Measurements from ENCODE around the gene SPNS2. TPM values are rescaled to one million over a fixed set of nuclear protein-coding genes. Genes with fewer than 3 reads are reported as not detected.

The SPNS2 gene
- total RNA-seq, 1 experiment from 2014 or later, result 1.9 TPM

DNA sequence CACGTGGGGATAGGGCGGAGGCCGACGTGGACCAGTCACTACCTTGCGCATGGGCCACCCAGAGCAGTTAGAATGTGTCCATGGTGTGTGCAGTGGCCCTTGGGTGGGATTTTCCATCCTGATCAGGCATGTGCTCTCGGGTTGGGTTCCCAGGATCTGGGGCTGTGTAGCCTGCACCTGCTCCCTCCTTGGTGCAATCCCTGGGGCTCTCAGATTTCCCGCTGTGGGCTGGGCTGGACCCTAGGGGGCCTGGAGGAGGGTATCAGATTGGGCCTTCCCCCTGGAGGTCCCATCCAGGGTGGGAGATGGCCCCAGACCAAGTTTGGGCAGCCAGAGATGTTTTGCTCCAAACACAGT lies 86.9 kb downstream of the SPNS2 start:
- DNase-seq (ENCODE audit: low read depth, low spot score) (no peak), ATAC-seq (no peak)
- BruUV-seq (replicated peaks), result no TSS peak
- no peak overlapping the region for H3K27ac ChIP-seq (ENCODE audit: low read length)
- H3K4me1 ChIP-seq (ENCODE audit: control insufficient read depth, insufficient read depth, low read length), result no peaks in the 10 kb centered on the region
- H3K9me3 ChIP-seq (ENCODE audit: control insufficient read depth, insufficient read depth, low read depth, low read length), result no peaks in the 10 kb centered on the region
- no peaks in the 10 kb centered on the region; the same call in 1 of the 2 replicates for H3K27me3 ChIP-seq (ENCODE audit: control insufficient read depth, insufficient read depth, low read length)
- in situ Hi-C loops (cut with HindIII; ENCODE audit: low pct_unique_long_range_greater_than_20kb, low sequenced_read_pairs) (no loop called here), intact Hi-C loops (cut with micrococcal nuclease; ENCODE audit: unreplicated experiment) (no loop called here)
- ChIA-PET POLR2A (no interaction called here), CTCF (no interaction called here)
- H3K36me3 ChIP-seq (ENCODE audit: control insufficient read depth, insufficient read depth, low read length), result no peaks in the 10 kb centered on the region
- TF ChIP-seq POLR2AphosphoS5 (IDR thresholded peaks at IDR 0.05; ENCODE audit: low read depth, low read length), result no peak
- TF ChIP-seq CTCF (IDR thresholded peaks at IDR 0.05), result no peak
- TF ChIP-seq, protein P1, sequence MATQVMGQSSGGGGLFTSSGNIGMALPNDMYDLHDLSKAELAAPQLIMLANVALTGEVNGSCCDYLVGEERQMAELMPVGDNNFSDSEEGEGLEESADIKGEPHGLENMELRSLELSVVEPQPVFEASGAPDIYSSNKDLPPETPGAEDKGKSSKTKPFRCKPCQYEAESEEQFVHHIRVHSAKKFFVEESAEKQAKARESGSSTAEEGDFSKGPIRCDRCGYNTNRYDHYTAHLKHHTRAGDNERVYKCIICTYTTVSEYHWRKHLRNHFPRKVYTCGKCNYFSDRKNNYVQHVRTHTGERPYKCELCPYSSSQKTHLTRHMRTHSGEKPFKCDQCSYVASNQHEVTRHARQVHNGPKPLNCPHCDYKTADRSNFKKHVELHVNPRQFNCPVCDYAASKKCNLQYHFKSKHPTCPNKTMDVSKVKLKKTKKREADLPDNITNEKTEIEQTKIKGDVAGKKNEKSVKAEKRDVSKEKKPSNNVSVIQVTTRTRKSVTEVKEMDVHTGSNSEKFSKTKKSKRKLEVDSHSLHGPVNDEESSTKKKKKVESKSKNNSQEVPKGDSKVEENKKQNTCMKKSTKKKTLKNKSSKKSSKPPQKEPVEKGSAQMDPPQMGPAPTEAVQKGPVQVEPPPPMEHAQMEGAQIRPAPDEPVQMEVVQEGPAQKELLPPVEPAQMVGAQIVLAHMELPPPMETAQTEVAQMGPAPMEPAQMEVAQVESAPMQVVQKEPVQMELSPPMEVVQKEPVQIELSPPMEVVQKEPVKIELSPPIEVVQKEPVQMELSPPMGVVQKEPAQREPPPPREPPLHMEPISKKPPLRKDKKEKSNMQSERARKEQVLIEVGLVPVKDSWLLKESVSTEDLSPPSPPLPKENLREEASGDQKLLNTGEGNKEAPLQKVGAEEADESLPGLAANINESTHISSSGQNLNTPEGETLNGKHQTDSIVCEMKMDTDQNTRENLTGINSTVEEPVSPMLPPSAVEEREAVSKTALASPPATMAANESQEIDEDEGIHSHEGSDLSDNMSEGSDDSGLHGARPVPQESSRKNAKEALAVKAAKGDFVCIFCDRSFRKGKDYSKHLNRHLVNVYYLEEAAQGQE (IDR thresholded peaks at IDR 0.05; ENCODE audit: insufficient read depth in 1 of 2, low read depth in 2 of 2, low read length in 1 of 2), result no peak
- no peak for TF ChIP-seq SIN3A (IDR thresholded peaks at IDR 0.05; ENCODE audit: borderline replicate concordance, insufficient read depth, low read depth, low read length)
- TF ChIP-seq TCF7L2 (IDR thresholded peaks at IDR 0.05; ENCODE audit: low read depth, low read length), result no peak
- no peak overlapping the region for H3K4me3 ChIP-seq (ENCODE audit: low read depth in 2 of 2, low read length in 2 of 2)

DNA sequence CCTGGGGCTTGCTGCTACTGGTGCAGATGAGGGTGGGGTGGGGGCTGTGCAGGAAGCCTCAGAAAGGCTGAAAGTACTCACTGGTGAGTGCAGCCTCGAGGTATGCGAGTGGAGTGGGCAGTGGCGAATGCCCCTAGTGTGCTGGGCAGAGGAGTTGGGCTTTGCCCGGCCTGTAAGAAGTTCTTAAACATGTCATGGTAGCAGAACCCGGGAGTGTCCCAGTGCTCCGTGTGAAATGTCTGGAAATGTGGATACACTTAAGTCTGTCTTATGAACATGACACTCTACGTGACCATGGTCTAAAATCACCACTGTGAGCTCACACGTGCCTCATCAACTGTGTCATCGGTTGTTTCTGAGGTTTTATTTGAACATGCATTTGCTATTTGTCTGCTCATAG lies 87.4 kb downstream of the SPNS2 start:
- no peaks in the 10 kb centered on the region for H3K4me1 ChIP-seq (ENCODE audit: control insufficient read depth, insufficient read depth, low read length)
- ATAC-seq, result no peak
- ChIA-PET POLR2A (no interaction called here), CTCF (interaction anchor here (0.5 kb wide), 1 partner anchor 22 kb away, joined by 5 read pairs; no protein-coding TSS in a partner anchor)
- BruUV-seq (replicated peaks), result no TSS peak
- H3K36me3 ChIP-seq (ENCODE audit: control insufficient read depth, insufficient read depth, low read length), result no peaks in the 10 kb centered on the region
- TF ChIP-seq SIN3A (IDR thresholded peaks at IDR 0.05; ENCODE audit: borderline replicate concordance, insufficient read depth, low read depth, low read length) (no peak), POLR2AphosphoS5 (IDR thresholded peaks at IDR 0.05; ENCODE audit: low read depth, low read length) (no peak), TCF7L2 (IDR thresholded peaks at IDR 0.05; ENCODE audit: low read depth, low read length) (no peak), CTCF (IDR thresholded peaks at IDR 0.05) (no peak)
- TF ChIP-seq, protein P1 (IDR thresholded peaks at IDR 0.05; ENCODE audit: insufficient read depth in 1 of 2, low read depth in 2 of 2, low read length in 1 of 2), result no peak
- no peaks in the 10 kb centered on the region; the same call in 1 of the 2 replicates for H3K27me3 ChIP-seq (ENCODE audit: control insufficient read depth, insufficient read depth, low read length)
- no peak overlapping the region for H3K4me3 ChIP-seq (ENCODE audit: low read depth in 2 of 2, low read length in 2 of 2)
- intact Hi-C loops (cut with micrococcal nuclease; ENCODE audit: unreplicated experiment) (no loop called here), in situ Hi-C loops (cut with HindIII; ENCODE audit: low pct_unique_long_range_greater_than_20kb, low sequenced_read_pairs) (no loop called here)
- no peak overlapping the region for H3K27ac ChIP-seq (ENCODE audit: low read length)
- DNase-seq (ENCODE audit: low read depth, low spot score), result no peak
- H3K9me3 ChIP-seq (ENCODE audit: control insufficient read depth, insufficient read depth, low read depth, low read length), result no peaks in the 10 kb centered on the region

All from Panc1 (cell line).